Keratinocyte (primary cell): ENCODE measurements around the gene HOXD10. TPM values are rescaled to one million over a fixed set of nuclear protein-coding genes. Genes with fewer than 3 reads are reported as not detected.

ENCODE experiments used
- DNase-seq: peaks from one replicate; pipeline ENCODE4 v3.0.0-alpha.2; 2011; ENCODE audit warnings: low read depth, missing footprints, low spot score
- FAIRE-seq: peaks from 2 replicates; lab custom pipeline; 2011; peaks lifted over from hg19 to GRCh38; lab: Jason Lieb, UNC
- H2AFZ ChIP-seq: 2 replicates; pipeline ENCODE4 v1.6.0; 2012; ENCODE audit warnings: low read length, control low read depth, inconsistent platforms; ENCODE audit not compliant: control insufficient read depth
- H3K27ac ChIP-seq: 2 replicates; pipeline ENCODE4 v1.5.1; 2011; ENCODE audit warnings: low read length; ENCODE audit not compliant: control insufficient read depth, insufficient read depth
- H3K27me3 ChIP-seq: 3 replicates; pipeline ENCODE4 v1.6.0; 2011; ENCODE audit warnings: low read length; ENCODE audit not compliant: control insufficient read depth, insufficient read depth; ENCODE audit errors: extremely low read depth
- H3K36me3 ChIP-seq, 2 experiments: 2 replicates in 1 of 2; 3 replicates in 1 of 2; pipeline ENCODE4 v1.5.1; 2011; ENCODE audit warnings: low read length in 2 of 2, mild to moderate bottlenecking in 1 of 2; ENCODE audit not compliant: control insufficient read depth in 2 of 2, insufficient read depth in 2 of 2; ENCODE audit errors: extremely low read depth in 1 of 2
- H3K4me1 ChIP-seq: 3 replicates; pipeline ENCODE4 v1.5.1; 2011; ENCODE audit warnings: low read length; ENCODE audit not compliant: control insufficient read depth, insufficient read depth; ENCODE audit errors: extremely low read depth
- H3K4me2 ChIP-seq: 3 replicates; pipeline ENCODE4 v1.6.0; 2011; ENCODE audit warnings: low read depth, low read length; ENCODE audit not compliant: control insufficient read depth, insufficient read depth; ENCODE audit errors: extremely low read depth
- H3K4me3 ChIP-seq, 3 experiments: fragments of 200-600 bp in 1 of 3; sonication (generic) in 1 of 3; 2 replicates in 2 of 3; 3 replicates in 1 of 3; pipeline ENCODE4 v1.5.1; 2011 to 2016; ENCODE audit warnings: low read length in 3 of 3, mild to moderate bottlenecking in 3 of 3, control low read depth in 2 of 3, inconsistent platforms in 1 of 3, low read depth in 1 of 3, mixed read lengths in 1 of 3, mixed run types in 1 of 3, moderate library complexity in 1 of 3; ENCODE audit not compliant: control insufficient read depth in 2 of 3, insufficient read depth in 2 of 3; ENCODE audit errors: extremely low read depth in 1 of 3
- H3K79me2 ChIP-seq: 2 replicates; pipeline ENCODE4 v1.6.0; 2012; ENCODE audit warnings: low read length; ENCODE audit not compliant: control insufficient read depth, insufficient read depth
- H3K9ac ChIP-seq: 3 replicates; pipeline ENCODE4 v1.6.0; 2011; ENCODE audit warnings: low read length; ENCODE audit not compliant: control insufficient read depth, insufficient read depth; ENCODE audit errors: extremely low read depth
- H3K9me1 ChIP-seq: 3 replicates; pipeline ENCODE4 v1.6.0; 2011; ENCODE audit warnings: low read length; ENCODE audit not compliant: control insufficient read depth, insufficient read depth; ENCODE audit errors: extremely low read depth
- H3K9me3 ChIP-seq: 2 replicates; pipeline ENCODE4 v1.5.1; 2012; ENCODE audit warnings: low read depth, low read length; ENCODE audit not compliant: control insufficient read depth
- H4K20me1 ChIP-seq: 3 replicates; pipeline ENCODE4 v1.6.0; 2011; ENCODE audit warnings: low read length; ENCODE audit not compliant: control insufficient read depth, insufficient read depth; ENCODE audit errors: extremely low read depth
- CTCF ChIP-seq, 3 experiments: IDR thresholded peaks in 1 of 3; conservative IDR thresholded peaks in 1 of 3; optimal IDR thresholded peaks in 1 of 3; 2 replicates in 2 of 3; 3 replicates in 1 of 3; pipeline versions ENCODE3 to v1.5.1; 2011; ENCODE audit warnings: low read length in 3 of 3, mild to moderate bottlenecking in 3 of 3, moderate library complexity in 2 of 3, control low read depth in 1 of 3, inconsistent platforms in 1 of 3; ENCODE audit not compliant: insufficient read depth in 2 of 3; ENCODE audit errors: extremely low read depth in 1 of 3
- EZH2 ChIP-seq: IDR thresholded peaks from one replicate; pipeline ENCODE4 v1.6.1; 2012; ENCODE audit warnings: inconsistent platforms, mild to moderate bottlenecking, low read length, moderate library complexity
- dilution Hi-C: fragments of 300-500 bp; cut with MboI; formaldehyde crosslinking; loops from one replicate; pipeline ENCODE4 v1.7.0; 2020; ENCODE audit warnings: low sequenced_read_pairs; ENCODE audit not compliant: extremely low pct_ligation_motif_present
- polyA plus RNA-seq, 5 experiments: library from polyadenylated mRNA; depleted of rRNA in 3 of 5; stranded (reverse) in 3 of 5; stranded (forward) in 1 of 5; unstranded in 1 of 5; fragments of >200 nt; gene quantifications; 1 replicate in 1 of 5; 2 replicates in 3 of 5; 3 replicates in 1 of 5; pipeline versions ENCODE4 v1.2.1 to v1.2.3, GENCODE V29; 2011 to 2012; ENCODE audit warnings: missing spikeins in 2 of 5, low read depth in 1 of 5, low replicate concordance in 1 of 5

The HOXD10 gene
- polyA plus RNA-seq, 1 donor (not counting 4 experiments of a cell fraction or from before 2014, with no cell fraction given), result not detected

GRCh38 chr2:176102309-176102866, 14.2 kb upstream of the HOXD10 start:
- TF ChIP-seq CTCF (optimal IDR thresholded peaks at IDR 0.05 in 1 of 3, IDR thresholded peaks at IDR 0.05 in 1 of 3, conservative IDR thresholded peaks at IDR 0.05 in 1 of 3; ENCODE audit: extremely low read depth in 1 of 3, insufficient read depth in 2 of 3, low read length in 3 of 3) (no peak), EZH2 (no peak)
- Histone ChIP-seq H3K9me3 (no peaks in the 10 kb centered on the region), H3K9ac (no peak overlapping the region), H3K27ac (no peak overlapping the region), H4K20me1 (peaks cover 3% of the 10 kb centered on the region), H3K4me3 (no peak overlapping the region), H3K4me2 (no peak overlapping the region), H3K9me1 (no peaks in the 10 kb centered on the region), H3K36me3 (no peaks in the 10 kb centered on the region), H3K79me2 (no peaks in the 10 kb centered on the region), H2AFZ (no peak overlapping the region), H3K4me1 (peaks cover 5% of the 10 kb centered on the region), H3K27me3 (peaks cover 99% of the 10 kb centered on the region)
- dilution Hi-C loops, result no loop called here
- no peak for FAIRE-seq
- no peak for DNase-seq

- no peak for FAIRE-seq
- H3K9ac ChIP-seq, result no peak overlapping the region
- H3K79me2 ChIP-seq, result no peaks in the 10 kb centered on the region
- H3K36me3 ChIP-seq, result no peaks in the 10 kb centered on the region
- H3K4me1 ChIP-seq, result peaks cover 5% of the 10 kb centered on the region
- no peak overlapping the region for H3K27ac ChIP-seq
- TF ChIP-seq CTCF (optimal IDR thresholded peaks at IDR 0.05 in 1 of 3, IDR thresholded peaks at IDR 0.05 in 1 of 3, conservative IDR thresholded peaks at IDR 0.05 in 1 of 3; ENCODE audit: extremely low read depth in 1 of 3, insufficient read depth in 2 of 3, low read length in 3 of 3) (no peak), EZH2 (no peak)
- H4K20me1 ChIP-seq, result peaks cover 3% of the 10 kb centered on the region
- no peaks in the 10 kb centered on the region for H3K9me1 ChIP-seq
- dilution Hi-C loops, result no loop called here
- no peaks in the 10 kb centered on the region for H3K9me3 ChIP-seq
- H3K27me3 ChIP-seq, result peaks cover 95% of the 10 kb centered on the region
- no peak overlapping the region for H3K4me2 ChIP-seq
- H3K4me3 ChIP-seq, result no peak overlapping the region
- no peak for DNase-seq
- no peak overlapping the region for H2AFZ ChIP-seq
Observed at GRCh38 chr2:176103194-176103593, 13.4 kb upstream of the HOXD10 start.
